Panc1 (cell line): ENCODE measurements around the gene IGFBP5. TPM values are rescaled to one million over a fixed set of nuclear protein-coding genes. Genes with fewer than 3 reads are reported as not detected.

ENCODE experiments used
- ATAC-seq: fragments of 200-7000 bp; cut with Tn5 transposase; 2 replicates; pipeline ENCODE4 v1.9.1; 2020; ENCODE audit warnings: mild to moderate bottlenecking, moderate library complexity
- BruUV-seq: library from RNA; stranded (reverse); fragments of 400-500 nt; replicated peaks from 2 replicates; lab custom pipeline; 2021; lab: Mats Ljungman, UMichigan
- CTCF ChIA-PET: fragments of 300-600 bp; sonication (Branson Sonifier 250); formaldehyde crosslinking; loops from one replicate; lab custom pipeline; 2022; ENCODE audit warnings: antibody characterized with exemption; lab: Charles Lee
- POLR2A ChIA-PET: fragments of 300-600 bp; sonication (Branson Sonifier 250); formaldehyde crosslinking; loops from one replicate; lab custom pipeline; 2022; ENCODE audit warnings: antibody characterized with exemption; lab: Charles Lee
- DNase-seq: peaks from one replicate; pipeline ENCODE4 v3.0.0-alpha.2; 2010; ENCODE audit warnings: low read depth, low spot score
- H3K27ac ChIP-seq: 2 replicates; pipeline ENCODE4 v1.5.1; 2011; ENCODE audit warnings: mild to moderate bottlenecking, low read length, inconsistent platforms
- H3K27me3 ChIP-seq: fragments of 200-500 bp; sonication (Bioruptor generic); 2 replicates; pipeline ENCODE4 v1.6.0; 2014; ENCODE audit warnings: low read length, inconsistent platforms; ENCODE audit not compliant: control insufficient read depth, insufficient read depth
- H3K36me3 ChIP-seq: fragments of 200-500 bp; sonication (Bioruptor generic); 2 replicates; pipeline ENCODE4 v1.5.1; 2014; ENCODE audit warnings: inconsistent platforms, mild to moderate bottlenecking, low read length, moderate library complexity; ENCODE audit not compliant: control insufficient read depth, insufficient read depth
- H3K4me1 ChIP-seq: 2 replicates; pipeline ENCODE4 v1.5.1; 2011; ENCODE audit warnings: inconsistent platforms, mild to moderate bottlenecking, low read length, moderate library complexity; ENCODE audit not compliant: control insufficient read depth, insufficient read depth
- H3K4me3 ChIP-seq, 2 experiments: 2 replicates each; pipeline ENCODE4 v1.5.1; 2011 to 2012; ENCODE audit warnings: low read depth in 2 of 2, low read length in 2 of 2, mild to moderate bottlenecking in 2 of 2, inconsistent platforms in 1 of 2, moderate library complexity in 1 of 2
- H3K9me3 ChIP-seq: fragments of 200-500 bp; sonication (Bioruptor generic); 2 replicates; pipeline ENCODE4 v1.5.1; 2014; ENCODE audit warnings: low read depth, mild to moderate bottlenecking, inconsistent platforms, low read length, moderate library complexity; ENCODE audit not compliant: control insufficient read depth, insufficient read depth
- POLR2AphosphoS5 ChIP-seq: IDR thresholded peaks from 2 replicates; pipeline ENCODE4 v1.6.1; 2012; ENCODE audit warnings: mild to moderate bottlenecking, low read depth, low read length, moderate library complexity
- SIN3A ChIP-seq: IDR thresholded peaks from 2 replicates; pipeline ENCODE4 v1.6.1; 2012; ENCODE audit warnings: low read depth, mild to moderate bottlenecking, low read length, moderate library complexity, borderline replicate concordance; ENCODE audit not compliant: insufficient read depth
- TCF7L2 ChIP-seq: IDR thresholded peaks from 2 replicates; pipeline ENCODE4 v1.6.1; 2011; ENCODE audit warnings: mild to moderate bottlenecking, low read depth, low read length, inconsistent platforms
- in situ Hi-C: cut with HindIII; loops from 2 replicates; pipeline ENCODE4 v1.10.0; 2016; ENCODE audit warnings: low sequenced_read_pairs, low pct_unique_long_range_greater_than_20kb
- intact Hi-C: fragments of 100-400 bp; cut with micrococcal nuclease; formaldehyde crosslinking; loops from one replicate; pipeline ENCODE4 v1.10.0; 2022; ENCODE audit not compliant: unreplicated experiment
- total RNA-seq: library from RNA; stranded (reverse); gene quantifications from one replicate; pipeline ENCODE4 v1.2.1, GENCODE V29; 2021; ENCODE audit not compliant: unreplicated experiment
- TF ChIP-seq, protein P1 (sequence below): fragments of 450-650 bp; IDR thresholded peaks from 2 replicates; pipeline ENCODE4 v1.5.1; 2017; ENCODE audit warnings: mild to moderate bottlenecking
- TF ChIP-seq, protein P2 (sequence below), 2 experiments: IDR thresholded peaks; 2 replicates each; pipeline ENCODE4 v1.6.1; 2011 to 2012; ENCODE audit warnings: low read depth in 2 of 2, control low read depth in 1 of 2, low read length in 1 of 2, mild to moderate bottlenecking in 1 of 2, moderate library complexity in 1 of 2; ENCODE audit not compliant: insufficient read depth in 1 of 2

Gene IGFBP5
- total RNA-seq, 1 experiment from 2014 or later = 1.9 TPM

DNA sequence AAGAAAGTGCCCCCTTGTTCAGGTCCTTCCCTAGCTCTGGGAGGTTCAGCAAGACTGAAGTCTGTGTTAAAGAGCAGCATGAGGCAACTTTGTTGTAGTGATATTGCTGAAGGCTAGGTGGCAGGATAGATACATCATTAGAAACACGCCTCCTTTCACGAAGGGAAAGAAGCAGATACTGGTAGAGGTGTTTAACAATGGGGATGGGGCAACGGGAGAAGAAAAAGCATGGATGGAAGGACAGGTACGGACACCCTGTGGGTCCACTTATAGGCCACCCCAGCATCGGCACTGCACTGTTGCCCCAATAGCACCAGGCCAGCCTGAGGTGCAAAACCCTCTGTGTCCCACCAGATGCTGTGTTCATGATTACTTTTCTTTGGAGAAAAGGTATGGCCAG, 3.5 kb upstream of the IGFBP5 start:
- Histone ChIP-seq H3K9me3 (no peaks in the 10 kb centered on the region), H3K36me3 (no peaks in the 10 kb centered on the region), H3K27ac (no peak overlapping the region), H3K4me3 (no peak overlapping the region), H3K4me1 (peaks cover 2% of the 10 kb centered on the region), H3K27me3 (peaks cover 25% of the 10 kb centered on the region)
- no peak for TF ChIP-seq TCF7L2
- TF ChIP-seq, protein P1, sequence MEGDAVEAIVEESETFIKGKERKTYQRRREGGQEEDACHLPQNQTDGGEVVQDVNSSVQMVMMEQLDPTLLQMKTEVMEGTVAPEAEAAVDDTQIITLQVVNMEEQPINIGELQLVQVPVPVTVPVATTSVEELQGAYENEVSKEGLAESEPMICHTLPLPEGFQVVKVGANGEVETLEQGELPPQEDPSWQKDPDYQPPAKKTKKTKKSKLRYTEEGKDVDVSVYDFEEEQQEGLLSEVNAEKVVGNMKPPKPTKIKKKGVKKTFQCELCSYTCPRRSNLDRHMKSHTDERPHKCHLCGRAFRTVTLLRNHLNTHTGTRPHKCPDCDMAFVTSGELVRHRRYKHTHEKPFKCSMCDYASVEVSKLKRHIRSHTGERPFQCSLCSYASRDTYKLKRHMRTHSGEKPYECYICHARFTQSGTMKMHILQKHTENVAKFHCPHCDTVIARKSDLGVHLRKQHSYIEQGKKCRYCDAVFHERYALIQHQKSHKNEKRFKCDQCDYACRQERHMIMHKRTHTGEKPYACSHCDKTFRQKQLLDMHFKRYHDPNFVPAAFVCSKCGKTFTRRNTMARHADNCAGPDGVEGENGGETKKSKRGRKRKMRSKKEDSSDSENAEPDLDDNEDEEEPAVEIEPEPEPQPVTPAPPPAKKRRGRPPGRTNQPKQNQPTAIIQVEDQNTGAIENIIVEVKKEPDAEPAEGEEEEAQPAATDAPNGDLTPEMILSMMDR = peak; percentile 73
- intact Hi-C loops (loop anchor here (5.0 to 10.0 kb wide), 3 partner anchors 446 to 1018 kb away; no protein-coding TSS in a partner anchor), in situ Hi-C loops (no loop called here)
- ATAC-seq (peak; percentile 73), DNase-seq (peak; percentile 27)
- ChIA-PET POLR2A (no interaction called here), CTCF (interaction anchor here (0.6 kb wide), 1 partner anchor 811 kb away, joined by 4 read pairs; no protein-coding TSS in a partner anchor)
- BruUV-seq = no TSS peak

DNA sequence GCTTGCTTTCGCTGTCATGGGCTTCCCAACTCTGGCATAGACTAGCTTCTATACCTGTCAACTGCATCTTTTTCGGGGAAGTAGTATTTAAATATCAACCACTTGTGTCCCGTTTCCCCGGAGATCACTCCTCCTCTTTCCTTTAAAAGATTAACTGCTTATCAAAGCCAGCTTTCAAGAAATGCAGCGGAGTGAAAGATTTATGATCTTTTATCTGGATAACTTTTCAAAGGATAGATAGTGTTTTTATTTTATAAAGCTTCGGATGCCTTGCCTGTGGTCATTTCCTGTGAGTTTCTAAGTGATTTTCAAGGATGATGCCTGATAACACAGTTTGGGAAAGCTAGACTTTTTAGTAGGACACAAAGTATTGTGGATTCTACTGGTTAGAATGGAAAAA, 2.9 kb upstream of the IGFBP5 start:
- peaks cover 5% of the 10 kb centered on the region for H3K4me1 ChIP-seq
- ChIA-PET POLR2A (no interaction called here), CTCF (interaction anchor here (0.5 to 0.6 kb wide), 2 partner anchors 12 to 812 kb away, joined by 3 to 4 read pairs; no protein-coding TSS in a partner anchor)
- peaks cover 32% of the 10 kb centered on the region for H3K27me3 ChIP-seq
- ATAC-seq (no peak), DNase-seq (no peak)
- no peak overlapping the region for H3K4me3 ChIP-seq
- TF ChIP-seq, protein P2, sequence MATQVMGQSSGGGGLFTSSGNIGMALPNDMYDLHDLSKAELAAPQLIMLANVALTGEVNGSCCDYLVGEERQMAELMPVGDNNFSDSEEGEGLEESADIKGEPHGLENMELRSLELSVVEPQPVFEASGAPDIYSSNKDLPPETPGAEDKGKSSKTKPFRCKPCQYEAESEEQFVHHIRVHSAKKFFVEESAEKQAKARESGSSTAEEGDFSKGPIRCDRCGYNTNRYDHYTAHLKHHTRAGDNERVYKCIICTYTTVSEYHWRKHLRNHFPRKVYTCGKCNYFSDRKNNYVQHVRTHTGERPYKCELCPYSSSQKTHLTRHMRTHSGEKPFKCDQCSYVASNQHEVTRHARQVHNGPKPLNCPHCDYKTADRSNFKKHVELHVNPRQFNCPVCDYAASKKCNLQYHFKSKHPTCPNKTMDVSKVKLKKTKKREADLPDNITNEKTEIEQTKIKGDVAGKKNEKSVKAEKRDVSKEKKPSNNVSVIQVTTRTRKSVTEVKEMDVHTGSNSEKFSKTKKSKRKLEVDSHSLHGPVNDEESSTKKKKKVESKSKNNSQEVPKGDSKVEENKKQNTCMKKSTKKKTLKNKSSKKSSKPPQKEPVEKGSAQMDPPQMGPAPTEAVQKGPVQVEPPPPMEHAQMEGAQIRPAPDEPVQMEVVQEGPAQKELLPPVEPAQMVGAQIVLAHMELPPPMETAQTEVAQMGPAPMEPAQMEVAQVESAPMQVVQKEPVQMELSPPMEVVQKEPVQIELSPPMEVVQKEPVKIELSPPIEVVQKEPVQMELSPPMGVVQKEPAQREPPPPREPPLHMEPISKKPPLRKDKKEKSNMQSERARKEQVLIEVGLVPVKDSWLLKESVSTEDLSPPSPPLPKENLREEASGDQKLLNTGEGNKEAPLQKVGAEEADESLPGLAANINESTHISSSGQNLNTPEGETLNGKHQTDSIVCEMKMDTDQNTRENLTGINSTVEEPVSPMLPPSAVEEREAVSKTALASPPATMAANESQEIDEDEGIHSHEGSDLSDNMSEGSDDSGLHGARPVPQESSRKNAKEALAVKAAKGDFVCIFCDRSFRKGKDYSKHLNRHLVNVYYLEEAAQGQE (IDR thresholded peaks at IDR 0.05; ENCODE audit: insufficient read depth in 1 of 2, low read depth in 2 of 2, low read length in 1 of 2) = no peak
- no peak for TF ChIP-seq TCF7L2
- TF ChIP-seq SIN3A = no peak
- TF ChIP-seq, protein P1 = no peak
- TF ChIP-seq POLR2AphosphoS5 = no peak
- BruUV-seq = no TSS peak
- in situ Hi-C loops = no loop called here
- no peaks in the 10 kb centered on the region for H3K36me3 ChIP-seq
- no peak overlapping the region for H3K27ac ChIP-seq
- no peaks in the 10 kb centered on the region for H3K9me3 ChIP-seq
- intact Hi-C loops = loop anchor here (5.0 to 10.0 kb wide), 3 partner anchors 447 to 1019 kb away; no protein-coding TSS in a partner anchor
